Smooth muscle cell (in vitro differentiated cells): ENCODE data around the gene XKR3. TPM values are rescaled to one million over a fixed set of nuclear protein-coding genes. Genes with fewer than 3 reads are reported as not detected.

Source experiments
- DNase-seq: peaks from one replicate; lab custom pipeline; 2025; ENCODE audit not compliant: unreplicated experiment; lab: John Stamatoyannopoulos, UW
- H2AFZ ChIP-seq: fragments of 200-600 bp; sonication (generic); 2 replicates; pipeline ENCODE4 v1.6.0; 2016; ENCODE audit warnings: antibody characterized with exemption, low read depth, mild to moderate bottlenecking
- H3F3A ChIP-seq: fragments of 200-600 bp; sonication (generic); 2 replicates; pipeline ENCODE4 v1.6.0; 2017; ENCODE audit warnings: antibody characterized with exemption, low read depth
- H3K27ac ChIP-seq: fragments of 200-600 bp; sonication (generic); 2 replicates; pipeline ENCODE4 v1.5.1; 2016; ENCODE audit warnings: low read depth, mild to moderate bottlenecking
- H3K27me3 ChIP-seq: fragments of 200-600 bp; sonication (generic); 2 replicates; pipeline ENCODE4 v1.6.1; 2016; ENCODE audit warnings: low read depth, mild to moderate bottlenecking
- H3K36me3 ChIP-seq: fragments of 200-600 bp; sonication (generic); 2 replicates; pipeline ENCODE4 v1.5.1; 2016; ENCODE audit warnings: low read depth
- H3K4me1 ChIP-seq: fragments of 200-600 bp; sonication (generic); 2 replicates; pipeline ENCODE4 v1.5.1; 2016; ENCODE audit warnings: low read depth
- H3K4me2 ChIP-seq: fragments of 200-600 bp; sonication (generic); 2 replicates; pipeline ENCODE4 v1.6.0; 2016; ENCODE audit warnings: mild to moderate bottlenecking
- H3K4me3 ChIP-seq: fragments of 200-600 bp; sonication (generic); 2 replicates; pipeline ENCODE4 v1.5.1; 2016; ENCODE audit warnings: mild to moderate bottlenecking
- H3K79me2 ChIP-seq: fragments of 200-600 bp; sonication (generic); 2 replicates; pipeline ENCODE4 v1.6.0; 2016; ENCODE audit warnings: low read depth, mild to moderate bottlenecking
- H3K9ac ChIP-seq: fragments of 200-600 bp; sonication (generic); 2 replicates; pipeline ENCODE4 v1.6.0; 2016; ENCODE audit warnings: low read depth
- H3K9me3 ChIP-seq: fragments of 200-600 bp; sonication (generic); replicated peaks from 2 replicates; pipeline ENCODE4 v1.5.1; 2016; ENCODE audit warnings: low read depth
- H4K20me1 ChIP-seq: fragments of 200-600 bp; sonication (generic); 2 replicates; pipeline ENCODE4 v1.6.0; 2016; ENCODE audit warnings: low read depth
- WGBS: methylation state at CpG from one replicate; pipeline ENCODE4 v1.1.7; 2016; ENCODE audit warnings: low lambda C conversion rate; 5-methylcytosine and 5-hydroxymethylcytosine counted together
- polyA plus RNA-seq: library from polyadenylated mRNA; unstranded; fragments of >200 nt; fragmentation: Nextera tagmentation; extraction: Ambion mirVana; gene quantifications from 2 replicates; pipeline ENCODE4 v1.2.1, GENCODE V29; 2016
- total RNA-seq: library from RNA; depleted of rRNA; stranded (reverse); fragments of >200 nt; gene quantifications from 2 replicates; pipeline ENCODE4 v1.2.3, GENCODE V29; 2014
- TF ChIP-seq, protein P1 (sequence below): fragments of 200-600 bp; sonication (generic); IDR thresholded peaks from 2 replicates; pipeline ENCODE4 v1.5.1; 2017; ENCODE audit warnings: borderline replicate concordance, mild to moderate bottlenecking, antibody characterized with exemption; ENCODE audit not compliant: insufficient read depth, poor library complexity, severe bottlenecking

XKR3 gene
- total and polyA plus RNA-seq, 2 experiments from 2014 or later, result not detected

DNA sequence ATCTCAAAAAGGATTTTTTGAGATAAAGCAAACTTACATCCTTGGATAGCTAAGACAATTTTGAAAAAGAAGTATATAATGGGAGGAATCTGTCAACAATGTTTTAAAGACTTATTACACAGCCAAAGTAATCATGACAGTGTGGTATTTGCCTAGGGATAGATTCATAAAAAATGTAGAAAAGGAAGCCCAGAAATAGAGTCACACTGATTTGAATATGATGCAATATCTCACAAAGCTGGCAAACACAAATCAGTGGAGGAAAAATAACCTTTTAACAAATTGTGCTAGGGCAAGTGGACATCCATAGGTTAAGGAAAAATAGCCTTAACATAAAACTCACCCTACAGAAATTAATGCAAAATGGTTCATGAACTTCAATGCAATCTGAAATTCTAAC lies 6.0 kb downstream of the XKR3 start:
- Histone ChIP-seq H3K9ac (no peak overlapping the region), H4K20me1 (no peaks in the 10 kb centered on the region), H3K79me2 (no peaks in the 10 kb centered on the region), H3K4me3 (no peak overlapping the region), H3K27ac (no peak overlapping the region), H3K4me1 (no peaks in the 10 kb centered on the region), H3F3A (no peaks in the 10 kb centered on the region), H3K36me3 (no peaks in the 10 kb centered on the region), H3K27me3 (no peaks in the 10 kb centered on the region), H2AFZ (no peak overlapping the region), H3K9me3 (peaks cover 4% of the 10 kb centered on the region), H3K4me2 (no peak overlapping the region)
- TF ChIP-seq, protein P1, sequence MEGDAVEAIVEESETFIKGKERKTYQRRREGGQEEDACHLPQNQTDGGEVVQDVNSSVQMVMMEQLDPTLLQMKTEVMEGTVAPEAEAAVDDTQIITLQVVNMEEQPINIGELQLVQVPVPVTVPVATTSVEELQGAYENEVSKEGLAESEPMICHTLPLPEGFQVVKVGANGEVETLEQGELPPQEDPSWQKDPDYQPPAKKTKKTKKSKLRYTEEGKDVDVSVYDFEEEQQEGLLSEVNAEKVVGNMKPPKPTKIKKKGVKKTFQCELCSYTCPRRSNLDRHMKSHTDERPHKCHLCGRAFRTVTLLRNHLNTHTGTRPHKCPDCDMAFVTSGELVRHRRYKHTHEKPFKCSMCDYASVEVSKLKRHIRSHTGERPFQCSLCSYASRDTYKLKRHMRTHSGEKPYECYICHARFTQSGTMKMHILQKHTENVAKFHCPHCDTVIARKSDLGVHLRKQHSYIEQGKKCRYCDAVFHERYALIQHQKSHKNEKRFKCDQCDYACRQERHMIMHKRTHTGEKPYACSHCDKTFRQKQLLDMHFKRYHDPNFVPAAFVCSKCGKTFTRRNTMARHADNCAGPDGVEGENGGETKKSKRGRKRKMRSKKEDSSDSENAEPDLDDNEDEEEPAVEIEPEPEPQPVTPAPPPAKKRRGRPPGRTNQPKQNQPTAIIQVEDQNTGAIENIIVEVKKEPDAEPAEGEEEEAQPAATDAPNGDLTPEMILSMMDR, result no peak
- DNase-seq, result no peak

DNA sequence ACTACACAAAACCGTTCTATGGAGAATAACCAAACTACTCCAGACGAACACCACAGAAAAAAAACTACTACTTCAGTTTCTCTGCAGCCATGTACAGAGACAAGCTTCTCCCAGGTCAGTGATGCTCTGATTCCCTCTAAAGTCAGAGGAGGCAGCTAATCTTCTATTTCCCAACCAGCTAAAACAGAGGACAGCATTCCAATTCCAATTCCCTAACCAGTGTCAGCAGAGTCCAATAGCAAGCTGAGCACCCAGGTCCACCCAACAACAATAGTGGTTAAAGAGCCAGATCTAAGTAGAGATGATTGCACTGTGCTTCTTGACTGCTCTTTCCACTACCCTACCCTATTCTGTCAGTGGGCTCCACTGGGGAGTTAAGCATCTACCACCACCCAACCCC lies 6.7 kb downstream of the XKR3 start:
- Histone ChIP-seq H3K27me3 (no peaks in the 10 kb centered on the region), H2AFZ (no peak overlapping the region), H3K4me3 (no peak overlapping the region), H3K9ac (no peak overlapping the region), H4K20me1 (no peaks in the 10 kb centered on the region), H3K36me3 (no peaks in the 10 kb centered on the region), H3K4me2 (no peak overlapping the region), H3K4me1 (no peaks in the 10 kb centered on the region), H3K79me2 (no peaks in the 10 kb centered on the region), H3F3A (no peaks in the 10 kb centered on the region), H3K27ac (no peak overlapping the region), H3K9me3 (peaks cover 4% of the 10 kb centered on the region)
- no peak for DNase-seq
- WGBS, result 80% methylated on average over 2 of the region's 2 CpGs
- TF ChIP-seq, protein P1, result no peak

- TF ChIP-seq, protein P1, result no peak
- Histone ChIP-seq H3F3A (no peaks in the 10 kb centered on the region), H3K4me1 (no peaks in the 10 kb centered on the region), H3K27ac (no peak overlapping the region), H2AFZ (no peak overlapping the region), H3K9me3 (peaks cover 4% of the 10 kb centered on the region), H3K36me3 (no peaks in the 10 kb centered on the region), H3K4me2 (no peak overlapping the region), H3K79me2 (no peaks in the 10 kb centered on the region), H3K9ac (no peak overlapping the region), H3K4me3 (no peak overlapping the region), H3K27me3 (no peaks in the 10 kb centered on the region), H4K20me1 (no peaks in the 10 kb centered on the region)
- DNase-seq, result no peak
- 89% methylated on average over 1 of the region's 1 CpG for WGBS
Measured at GRCh38 chr22:16815073-16815472, 10.1 kb downstream of the XKR3 start.

- H2AFZ ChIP-seq, result no peak overlapping the region
- 83% methylated on average over 4 of the region's 4 CpGs for WGBS
- no peak for DNase-seq
Measured at GRCh38 chr22:16810188-16810802, 14.9 kb downstream of the XKR3 start.

More at GRCh38 chr22:16810188-16810802, 14.9 kb downstream of the XKR3 start:
- H3F3A ChIP-seq, result no peaks in the 10 kb centered on the region
- H3K4me1 ChIP-seq, result no peaks in the 10 kb centered on the region
- H3K9me3 ChIP-seq, result peaks cover 4% of the 10 kb centered on the region
- no peak overlapping the region for H3K27ac ChIP-seq
- TF ChIP-seq, protein P1, result no peak
- H3K27me3 ChIP-seq, result no peaks in the 10 kb centered on the region
- H3K9ac ChIP-seq, result no peak overlapping the region
- no peak overlapping the region for H3K4me3 ChIP-seq
- H3K79me2 ChIP-seq, result no peaks in the 10 kb centered on the region
- no peaks in the 10 kb centered on the region for H4K20me1 ChIP-seq
- no peak overlapping the region for H3K4me2 ChIP-seq
- no peaks in the 10 kb centered on the region for H3K36me3 ChIP-seq
